Esophagus squamous epithelium (tissue), 4 donors: ENCODE data around the gene WBP1.

Source experiments
- CTCF ChIP-seq, 6 experiments: fragments of 450-650 bp in 4 of 6; fragments of 200-600 bp in 2 of 6; sonication (generic) in 2 of 6; IDR thresholded peaks; one replicate each; pipeline ENCODE4 v1.5.1; 2016 to 2019; ENCODE audit warnings: antibody characterized with exemption in 6 of 6, mild to moderate bottlenecking in 4 of 6, moderate library complexity in 4 of 6
- POLR2A ChIP-seq, 4 donors: fragments of 450-650 bp; IDR thresholded peaks; one replicate each; pipeline ENCODE4 v1.6.1; 2017; ENCODE audit warnings: antibody characterized with exemption in 4 of 4, mild to moderate bottlenecking in 4 of 4, moderate library complexity in 3 of 4

- TF ChIP-seq CTCF (IDR thresholded peaks at IDR 0.05), result no peak
- no peak for TF ChIP-seq POLR2A (IDR thresholded peaks at IDR 0.05)
Measured at GRCh38 chr2:74415762-74416395, 42.4 kb upstream of the WBP1 start.
